T follicular helper cell (primary cell): ENCODE results near the gene MPPE1.
A peak's percentile ranks its signal among the peaks of the same experiment; 100 is the strongest.
"Not testable (repeated sequence)": the region's sequence is repeated elsewhere in the genome, so short reads cannot be mapped to it uniquely, and the experiment has no call there.

ENCODE experiments used
- DNase-seq: peaks from one replicate; pipeline ENCODE4 v3.0.0-alpha.2; 2020; ENCODE audit warnings: low read depth
- total RNA-seq, 2 experiments: gene quantifications; one replicate each; lab custom pipeline; 2026; lab: John Stamatoyannopoulos, UW

Gene MPPE1, protein sequence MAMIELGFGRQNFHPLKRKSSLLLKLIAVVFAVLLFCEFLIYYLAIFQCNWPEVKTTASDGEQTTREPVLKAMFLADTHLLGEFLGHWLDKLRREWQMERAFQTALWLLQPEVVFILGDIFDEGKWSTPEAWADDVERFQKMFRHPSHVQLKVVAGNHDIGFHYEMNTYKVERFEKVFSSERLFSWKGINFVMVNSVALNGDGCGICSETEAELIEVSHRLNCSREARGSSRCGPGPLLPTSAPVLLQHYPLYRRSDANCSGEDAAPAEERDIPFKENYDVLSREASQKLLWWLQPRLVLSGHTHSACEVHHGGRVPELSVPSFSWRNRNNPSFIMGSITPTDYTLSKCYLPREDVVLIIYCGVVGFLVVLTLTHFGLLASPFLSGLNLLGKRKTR
- total RNA-seq = 17.5 to 55.4 reads per million in 2 experiments

DNA sequence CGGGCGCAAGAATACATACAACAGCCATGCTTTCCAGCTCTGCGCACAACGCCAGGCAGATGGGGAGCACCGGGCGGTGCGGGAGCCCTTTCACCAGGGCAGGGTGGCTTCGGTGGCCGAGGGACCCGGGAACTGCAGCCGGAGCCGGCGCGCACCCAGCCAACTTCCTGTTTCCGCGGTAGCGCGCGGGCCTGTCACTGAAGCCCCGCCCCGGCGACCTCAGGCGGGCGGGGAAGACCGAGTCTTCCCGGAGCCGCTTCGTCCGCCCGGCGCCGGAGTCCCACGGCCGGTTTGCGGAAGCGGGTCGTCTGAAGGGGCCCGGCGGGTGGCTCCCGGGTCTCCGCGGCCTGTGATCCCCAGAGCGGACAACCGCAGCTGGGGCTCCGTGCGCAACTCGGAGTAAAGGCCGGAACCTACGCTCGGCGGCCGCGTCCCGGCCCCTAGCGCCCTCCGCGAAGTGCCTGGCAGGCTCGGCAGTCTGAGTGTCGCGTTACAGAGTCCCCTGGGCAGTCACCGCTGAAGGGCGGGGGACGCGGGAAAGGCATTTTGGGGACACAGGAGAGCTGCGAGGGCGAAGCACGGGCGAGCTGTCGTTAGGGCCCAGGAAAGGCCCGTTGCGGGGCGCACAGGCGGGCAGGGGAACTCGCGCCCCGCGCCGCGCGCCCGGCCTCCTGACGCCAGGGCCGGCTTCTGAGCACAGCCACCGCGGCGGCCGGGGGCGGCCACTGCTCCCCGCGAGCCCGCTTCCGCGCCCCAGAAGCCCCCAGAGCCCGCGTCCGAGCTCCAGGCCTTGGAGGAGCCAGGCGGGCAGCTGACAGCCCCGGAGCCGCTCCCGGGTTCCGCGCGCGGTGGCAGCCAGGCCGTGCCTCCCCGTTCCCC is at the start of gene MPPE1:
MPPE1 (minus strand) TSS at position 136 of the 879 bp plus-strand sequence. CDS start 11,053 bp downstream, outside the sequence.
- DNase-seq = peak; percentile 76

DNA sequence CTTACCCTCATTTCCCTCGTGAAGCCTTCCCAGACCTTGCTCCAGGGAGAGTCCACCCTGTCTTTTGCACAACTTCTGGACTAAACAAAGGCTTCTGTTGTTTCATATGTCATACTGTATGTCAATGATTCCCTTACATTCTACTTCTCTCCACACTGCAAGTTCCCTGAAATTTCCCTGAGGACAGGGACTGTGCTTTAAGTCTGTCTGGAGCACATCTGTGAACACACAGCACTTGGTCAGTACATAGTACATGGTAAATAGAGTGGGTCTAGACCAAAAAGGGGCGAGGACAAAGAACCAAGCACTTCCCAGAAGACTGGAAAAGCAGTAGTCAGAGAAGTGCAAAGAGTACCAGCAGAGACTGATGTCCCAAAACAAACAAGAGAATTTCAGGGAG is 49.5 kb upstream of the MPPE1 start:
- DNase-seq = no peak

DNA sequence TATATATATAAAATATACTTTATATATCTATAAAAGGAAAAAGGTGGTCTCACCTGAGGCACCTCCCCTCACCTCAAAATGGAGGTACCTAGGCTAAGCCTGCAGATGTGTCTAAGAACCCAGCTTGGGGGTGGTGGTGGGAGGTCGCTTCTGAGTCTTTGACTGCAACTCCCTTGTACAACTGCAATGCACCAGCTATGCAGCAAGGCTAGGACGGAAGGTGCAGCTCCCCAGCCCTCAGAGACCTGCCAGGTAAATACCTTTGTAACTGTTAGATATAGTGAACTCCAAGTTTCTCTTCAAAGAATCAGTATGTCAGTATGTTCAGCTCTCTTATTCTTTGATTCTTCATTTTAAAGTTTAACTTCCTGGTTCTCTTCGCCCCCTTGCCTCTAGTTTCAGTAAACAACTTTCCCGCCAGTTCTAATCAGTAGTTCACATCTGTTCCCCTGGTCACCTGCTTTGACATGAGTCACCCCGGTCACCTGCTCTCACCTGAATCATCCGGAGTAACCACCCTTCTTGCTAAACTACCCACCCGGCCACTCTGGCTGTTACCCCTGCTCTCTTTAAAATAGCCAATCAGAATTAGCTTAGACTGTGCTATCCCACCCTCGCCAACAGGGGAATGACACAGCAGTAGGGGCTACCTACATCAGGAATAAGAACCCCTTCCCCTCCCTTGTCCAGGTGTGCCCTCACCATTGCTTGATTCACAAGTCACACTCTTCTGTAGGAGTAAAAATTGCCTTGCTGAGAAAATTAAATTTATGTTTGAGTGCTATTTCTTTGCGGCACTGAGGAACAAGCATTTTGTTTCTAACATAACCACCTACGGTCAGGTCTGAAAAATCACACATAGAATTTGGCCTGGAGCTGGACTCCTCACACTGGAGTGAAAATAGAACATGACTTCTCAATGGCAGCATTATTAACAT is 48.5 kb upstream of the MPPE1 start:
- no peak for DNase-seq

DNA sequence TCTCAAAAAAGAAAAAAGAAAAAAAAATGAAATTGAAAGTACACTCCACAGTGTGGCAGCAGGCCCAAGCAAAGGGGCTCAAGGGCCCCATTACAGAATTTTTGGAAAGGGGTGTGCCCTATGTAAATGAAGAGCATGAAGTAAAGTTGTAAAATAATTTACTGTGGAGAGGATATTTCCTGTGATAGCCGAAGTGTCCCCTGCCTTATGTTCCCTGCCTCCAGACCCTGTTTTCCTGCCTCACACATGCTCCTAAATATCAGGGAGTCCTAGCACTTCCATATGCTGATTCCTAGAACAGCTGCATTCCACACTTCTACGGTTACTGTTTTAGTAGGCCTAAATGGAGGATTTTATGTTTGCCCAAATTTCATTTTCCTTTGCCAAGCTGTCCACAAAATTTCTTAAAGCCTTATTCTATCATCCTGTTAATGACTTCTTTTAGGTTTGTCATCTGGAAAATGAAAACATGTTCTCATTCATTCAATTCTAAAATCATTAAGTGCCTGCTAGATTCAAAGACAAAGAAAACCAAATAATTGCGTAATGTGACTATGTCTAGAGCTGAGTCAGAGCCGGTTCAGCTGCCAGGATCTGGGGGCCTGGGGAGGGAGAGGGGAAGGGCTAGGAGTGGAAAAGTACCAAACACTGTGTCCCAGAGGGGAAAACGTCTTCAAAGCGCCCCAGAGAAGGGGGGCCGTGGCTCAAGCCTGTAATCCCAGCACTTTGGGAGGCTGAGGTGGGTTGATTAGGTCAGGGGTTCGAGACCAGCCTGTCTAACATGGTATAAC is 47.3 kb upstream of the MPPE1 start:
- DNase-seq = no peak

DNA sequence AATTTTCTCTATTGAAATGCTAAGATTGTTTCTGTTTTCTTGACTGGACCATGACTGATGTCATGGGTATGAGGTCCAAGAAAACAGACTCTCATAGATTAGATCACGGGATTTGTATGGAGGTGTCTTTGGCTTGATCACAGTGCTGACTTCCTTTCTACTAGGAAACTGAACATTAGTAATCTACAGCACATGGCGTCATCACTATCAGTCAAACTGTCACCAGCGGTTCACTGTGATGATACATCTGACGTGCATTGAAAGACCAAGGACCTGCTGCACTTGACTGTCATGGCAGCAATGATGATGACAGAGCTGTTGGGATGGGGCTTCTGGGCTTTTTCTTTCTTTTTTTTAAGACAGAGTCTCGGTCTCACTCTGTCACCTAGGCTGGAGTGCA is 45.0 kb upstream of the MPPE1 start:
- DNase-seq = no peak

DNA sequence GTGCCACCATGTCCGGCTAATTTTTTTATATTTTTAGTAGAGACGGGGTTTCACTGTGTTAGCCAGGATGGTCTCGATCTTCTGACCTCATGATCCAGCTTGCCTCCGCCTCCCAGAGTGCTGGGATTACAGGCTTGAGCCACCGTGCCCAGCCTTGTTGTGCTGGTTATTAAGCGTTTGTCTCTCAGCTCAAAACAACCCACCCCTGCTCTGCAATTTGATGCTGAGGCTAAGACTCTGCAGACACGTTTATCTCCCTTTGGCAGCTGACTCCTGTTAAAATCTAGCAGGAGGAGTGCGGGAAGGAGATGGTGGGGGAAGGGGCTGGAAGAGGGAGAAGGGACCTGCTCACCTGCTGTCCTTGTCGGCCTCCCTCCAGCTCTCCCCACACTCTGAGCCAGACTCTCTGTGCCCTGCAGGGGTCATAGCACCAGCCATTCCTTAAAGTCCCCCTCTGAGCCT is 43.3 kb upstream of the MPPE1 start:
- no peak for DNase-seq

DNA sequence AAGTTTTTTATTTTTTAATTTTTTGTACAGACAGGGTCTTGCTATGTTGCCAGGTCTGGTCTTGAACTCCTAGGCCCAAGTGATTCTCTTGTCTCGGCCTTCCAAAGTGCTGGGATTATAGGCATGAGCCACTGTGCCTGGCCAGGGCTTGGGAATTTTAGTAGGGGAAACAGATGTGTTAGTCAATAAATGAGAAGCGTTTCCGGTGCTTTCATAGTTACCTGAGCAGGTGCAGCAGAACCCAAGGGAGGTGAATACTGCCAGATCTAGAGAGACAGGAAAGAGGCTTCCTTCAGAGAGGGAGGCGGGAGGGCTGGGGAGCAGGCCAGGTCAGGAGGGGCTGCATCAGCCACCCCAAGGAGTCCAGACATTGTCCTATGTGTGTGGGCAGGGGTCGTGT is 42.7 kb upstream of the MPPE1 start:
- DNase-seq = no peak

DNA sequence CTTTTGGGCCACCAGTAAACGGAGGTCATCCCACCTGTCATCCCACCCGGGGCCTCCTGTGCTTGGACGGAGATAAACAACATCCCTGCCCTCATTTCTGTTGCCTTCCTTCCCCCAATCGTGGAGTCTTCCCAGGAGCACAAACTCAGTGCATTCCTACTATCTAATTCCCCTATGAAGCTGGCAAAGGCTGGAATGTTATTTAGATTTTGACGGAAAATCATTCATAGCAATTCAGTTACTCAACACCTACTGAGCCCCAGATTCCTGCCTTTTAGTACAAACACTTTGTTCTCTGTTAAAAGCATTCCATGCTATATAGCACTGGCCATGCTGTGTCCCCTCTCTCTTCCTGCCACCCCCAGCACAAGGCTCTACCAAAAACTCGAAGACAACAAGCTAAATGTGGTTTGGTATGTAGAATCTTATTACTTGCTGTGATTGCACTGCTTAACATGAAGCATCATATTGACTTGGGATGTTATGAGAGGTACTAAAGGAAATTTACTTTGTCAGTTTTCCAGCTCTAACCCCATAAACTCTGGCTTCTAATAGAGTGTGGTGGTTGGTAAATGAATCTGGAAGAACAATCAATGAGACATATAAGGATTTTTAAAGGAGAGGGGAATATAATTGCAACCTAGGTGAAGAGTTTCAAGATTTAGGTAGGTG is 40.9 kb upstream of the MPPE1 start:
- DNase-seq = no peak

DNA sequence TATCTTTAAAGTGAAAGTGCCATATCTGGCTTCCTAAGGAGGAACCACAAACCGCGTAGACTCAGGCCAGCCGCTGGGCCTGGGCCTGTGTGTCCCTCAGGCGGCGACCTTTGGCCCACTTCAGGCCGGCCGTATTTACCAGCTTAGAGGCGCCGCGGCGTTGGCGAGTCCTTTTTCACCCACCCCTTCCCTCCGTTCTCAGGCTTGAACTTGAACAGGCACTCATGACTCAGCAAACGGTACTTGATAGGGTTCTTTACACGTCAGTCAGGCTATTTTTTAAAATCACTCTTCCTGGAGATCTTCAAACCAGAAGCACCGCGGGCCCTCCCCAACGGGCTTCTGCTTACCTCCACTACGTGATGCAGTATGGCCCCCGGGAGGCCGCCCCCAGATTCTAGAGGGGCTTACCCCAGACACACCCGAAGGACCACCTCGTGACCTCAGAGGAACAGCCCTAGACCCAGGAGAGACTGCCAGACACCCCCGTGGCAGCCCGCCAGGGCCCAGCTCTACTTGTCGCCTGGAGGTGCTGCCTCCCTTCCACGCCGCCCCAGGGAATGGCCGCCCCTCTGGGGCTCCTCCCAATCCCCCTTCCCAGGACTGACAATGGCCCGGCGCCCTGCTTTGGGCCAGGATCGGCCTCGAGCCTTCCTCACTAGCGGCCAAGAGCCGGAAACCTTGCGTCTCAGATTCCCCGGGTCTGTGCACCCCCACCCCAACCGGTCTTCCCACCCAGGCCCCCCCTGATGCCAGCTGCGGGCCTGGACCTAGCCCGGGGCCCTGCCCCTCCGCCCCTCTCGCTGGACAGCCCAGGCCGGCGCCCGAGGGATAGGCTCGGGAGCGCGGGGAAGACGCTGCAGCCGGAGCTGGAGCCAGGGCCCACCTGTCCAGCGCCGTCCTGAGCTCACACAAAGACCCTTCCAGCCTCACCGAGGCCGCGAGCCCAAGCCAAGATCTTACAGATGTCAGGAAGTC is 39.4 kb upstream of the MPPE1 start:
- peak; percentile 30 for DNase-seq

DNA sequence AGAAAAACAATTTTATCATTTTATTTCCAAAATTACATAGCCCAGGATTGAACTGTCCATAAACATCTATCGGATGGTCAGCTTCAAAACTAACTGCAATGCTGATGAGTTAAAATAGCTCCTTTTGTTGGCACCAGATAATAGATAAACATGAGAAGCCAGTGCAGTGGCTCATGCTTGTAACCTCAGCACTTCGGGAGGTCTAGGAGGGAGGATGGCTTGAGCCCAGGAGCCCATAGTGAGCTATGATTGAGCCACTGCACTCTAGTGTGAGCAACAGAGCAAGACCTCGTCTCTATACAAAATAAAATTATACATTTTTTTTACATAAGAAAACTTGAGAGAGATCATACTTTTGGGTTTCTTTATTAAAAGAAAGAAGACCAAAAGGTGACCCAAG is 38.6 kb upstream of the MPPE1 start:
- no peak for DNase-seq

DNA sequence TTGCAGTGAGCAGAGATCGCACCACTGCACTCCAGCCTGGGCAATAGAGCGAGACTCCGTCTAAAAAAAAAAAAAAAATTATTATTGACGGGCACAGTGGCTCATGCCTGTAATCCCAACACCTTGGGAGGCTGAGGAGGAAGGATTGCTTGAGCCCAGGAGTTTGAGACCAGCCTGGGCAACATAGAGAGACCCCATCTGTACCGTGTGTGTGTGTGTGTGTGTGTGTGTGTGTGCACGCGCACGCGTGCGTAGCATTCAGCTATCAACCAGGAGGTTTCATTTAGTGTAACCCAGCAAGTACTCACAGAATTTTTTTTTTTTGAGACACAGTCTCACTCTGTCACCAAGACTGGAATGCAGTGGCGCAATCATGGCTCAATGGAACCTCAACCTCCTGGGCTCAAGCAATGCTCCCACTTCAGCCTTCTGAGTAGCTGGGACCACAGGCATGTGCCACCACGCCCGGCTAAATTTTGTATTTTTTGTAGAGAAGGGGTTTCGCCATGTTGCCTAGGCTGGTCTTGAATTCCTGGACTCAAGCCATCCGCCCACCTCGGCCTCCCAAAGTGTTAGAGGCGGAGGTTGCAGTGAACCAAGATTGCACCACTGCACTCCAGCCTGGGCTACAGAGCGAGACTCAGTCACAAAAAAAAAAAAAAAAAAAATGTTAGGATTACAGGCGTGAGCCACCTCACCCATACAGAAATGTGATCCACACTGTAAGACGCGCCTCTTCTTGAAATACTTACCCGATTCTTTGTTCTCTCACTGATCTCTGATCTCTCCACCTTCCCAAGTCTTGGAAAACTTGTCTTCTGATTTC is 37.9 kb upstream of the MPPE1 start:
- DNase-seq = not testable (repeated sequence)

DNA sequence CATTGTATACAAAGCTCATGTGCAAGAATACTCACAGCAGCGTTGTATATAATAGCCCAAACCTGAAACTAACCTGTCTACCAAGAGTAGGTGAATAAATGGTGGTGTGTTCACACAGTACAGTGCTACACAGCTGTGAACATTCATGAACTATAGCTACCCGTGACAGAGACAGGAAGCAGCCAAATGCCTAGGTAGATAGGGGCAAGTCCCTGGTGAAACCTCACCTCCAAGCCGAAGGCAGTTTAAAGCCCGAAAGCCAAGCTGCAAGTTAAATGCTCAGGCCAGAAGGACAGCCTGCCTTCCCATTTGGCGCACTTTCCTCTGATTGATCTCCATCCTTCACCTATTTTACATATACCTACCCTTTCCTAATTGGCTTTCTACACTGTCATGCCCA is 36.7 kb upstream of the MPPE1 start:
- DNase-seq = no peak

DNA sequence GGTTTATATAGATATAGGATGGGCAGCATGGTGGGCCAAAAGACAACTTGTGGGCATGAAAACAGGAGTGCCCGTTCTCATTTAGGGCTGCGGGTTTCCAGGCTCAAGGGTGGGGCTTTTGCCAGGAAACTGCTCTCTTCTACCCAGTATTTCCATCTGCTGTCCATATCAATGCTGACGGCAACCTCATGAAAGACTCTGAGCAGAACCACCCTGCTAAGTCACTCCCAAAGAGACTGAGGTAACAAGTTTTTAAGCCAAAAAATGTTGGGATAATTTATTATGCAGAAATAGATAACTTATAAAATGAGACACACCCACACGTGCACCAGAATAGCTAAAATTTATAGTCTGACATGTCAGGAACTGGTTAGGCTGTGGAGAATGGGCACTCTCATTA is 36.1 kb upstream of the MPPE1 start:
- no peak for DNase-seq

DNA sequence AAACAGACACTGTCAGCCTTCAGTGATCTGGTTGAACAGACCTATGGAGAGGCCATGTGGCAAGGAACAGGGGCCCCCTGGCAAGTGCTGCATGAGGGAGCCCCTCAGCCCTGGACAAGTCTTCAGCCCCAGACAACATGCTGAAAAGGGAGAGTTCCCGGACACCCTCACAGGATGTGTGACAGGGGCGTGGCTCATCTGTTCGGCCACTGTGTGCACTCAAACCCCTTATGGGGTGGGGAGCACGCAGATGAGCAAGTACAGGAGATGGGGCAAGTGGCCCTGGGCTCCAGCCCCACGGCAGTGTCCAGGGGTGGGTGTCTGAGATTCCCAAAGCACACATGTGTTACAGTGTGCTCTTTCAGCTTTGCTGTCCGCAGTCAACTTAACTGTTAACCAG is 35.4 kb upstream of the MPPE1 start:
- DNase-seq = no peak

DNA sequence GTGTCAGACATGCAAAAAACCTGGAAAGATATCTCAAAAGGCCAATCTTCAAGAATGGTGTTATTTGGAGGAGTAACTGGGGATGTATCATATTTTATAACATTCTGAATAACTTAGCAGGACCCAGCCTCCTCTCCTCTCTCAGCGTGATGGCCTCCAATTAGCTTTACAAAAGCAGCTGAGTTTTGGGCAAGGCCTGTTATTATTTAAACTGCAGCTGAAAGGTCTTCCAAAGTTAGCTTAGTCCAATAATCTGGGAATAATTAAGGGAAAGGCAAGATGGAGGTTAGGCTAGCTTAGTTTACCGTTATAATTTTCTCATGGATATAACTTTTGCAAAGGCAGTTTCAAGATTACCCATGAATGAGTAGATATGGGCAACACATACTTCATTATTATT is 32.8 kb upstream of the MPPE1 start:
- no peak for DNase-seq

DNA sequence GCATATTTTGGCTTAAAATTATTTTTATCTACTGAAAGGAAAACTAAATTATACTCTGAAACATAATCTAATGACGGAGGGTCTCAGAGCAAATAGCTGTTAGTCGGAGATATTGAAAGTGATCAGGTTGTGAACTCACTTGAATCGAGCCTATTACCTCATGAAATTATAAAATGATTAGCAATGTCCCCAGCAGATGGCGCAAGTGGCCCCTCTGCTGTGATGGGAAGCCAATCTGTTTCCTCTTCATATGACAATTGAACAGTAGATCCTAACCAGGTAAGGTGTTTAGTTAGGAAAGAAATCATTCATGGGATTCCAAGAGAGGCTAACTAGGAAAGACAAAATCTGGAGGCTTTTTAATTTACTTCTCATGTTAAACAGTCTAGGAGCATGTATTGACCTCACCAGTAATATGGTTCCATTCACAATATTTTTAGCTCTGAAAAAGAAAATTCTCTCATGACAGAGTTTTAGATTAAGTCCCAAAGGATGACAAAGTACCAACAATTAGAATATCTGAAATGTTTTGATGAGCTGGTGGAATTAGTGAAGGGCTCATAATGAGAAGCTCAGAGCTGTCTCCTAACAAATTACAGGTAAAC is 29.9 kb upstream of the MPPE1 start:
- DNase-seq = peak; percentile 61

DNA sequence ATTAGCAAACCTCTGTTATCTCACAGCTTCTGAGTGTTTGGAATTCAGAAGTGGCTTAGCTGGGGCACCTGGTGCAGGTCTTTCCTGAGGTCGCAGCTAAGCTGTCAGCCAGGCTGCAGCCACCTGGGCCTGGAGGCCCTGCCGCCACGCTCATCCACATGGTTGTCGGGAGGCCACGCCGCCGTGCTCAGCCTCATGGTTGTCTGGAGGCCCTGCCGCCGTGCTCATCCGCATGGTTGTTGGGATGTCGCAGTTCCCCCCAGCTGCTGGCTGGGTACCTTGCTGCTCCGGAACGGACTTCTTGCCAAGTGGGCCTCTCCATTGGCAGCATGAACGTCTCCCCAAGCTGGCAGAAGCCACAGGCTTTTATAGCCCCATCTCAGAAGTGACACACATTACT is 24.3 kb upstream of the MPPE1 start:
- no peak for DNase-seq

DNA sequence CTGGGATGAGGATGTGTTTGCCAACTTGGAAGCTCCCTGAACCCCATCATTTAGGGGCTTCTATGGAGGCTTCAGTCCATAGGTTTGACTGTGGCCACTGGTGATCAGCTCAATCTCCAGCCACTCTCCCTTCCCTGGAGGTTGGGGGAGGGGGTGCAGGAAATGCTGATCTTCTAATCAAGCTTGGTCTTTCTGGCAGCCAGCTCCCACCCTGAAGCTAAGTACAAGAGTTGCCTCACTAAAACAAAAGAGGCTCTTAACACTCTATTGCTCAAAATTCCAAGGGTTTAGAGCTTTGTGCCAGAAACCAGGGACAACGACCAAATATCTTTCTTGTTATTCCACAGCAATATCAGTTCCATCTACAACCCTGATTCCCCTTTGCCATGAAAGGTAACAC is 19.4 kb upstream of the MPPE1 start:
- DNase-seq = no peak
